Stimulated activated CD4-positive, alpha-beta T cell treated with anti-CD3 and anti-CD28 coated beads, Interleukin-2, amount 100 ng/mL, for 24 hours (primary cell): ENCODE measurements around the gene STK38L.

ENCODE experiments used
- DNase-seq, 2 donors: peaks; one replicate each; pipeline ENCODE4 v3.0.0-alpha.2; 2020

The STK38L gene

GRCh38 chr12:27359578-27360340, 115.7 kb downstream of the STK38L start:
- DNase-seq: no peak

GRCh38 chr12:27361372-27361771, 117.3 kb downstream of the STK38L start:
- DNase-seq: no peak

- DNase-seq: no peak
Measured at GRCh38 chr12:27366621-27367020, 122.5 kb downstream of the STK38L start.

GRCh38 chr12:27367078-27367477, 123.0 kb downstream of the STK38L start:
- DNase-seq: no peak
